ENCODE results near the gene FUZ. TPM values are rescaled to one million over a fixed set of nuclear protein-coding genes. Genes with fewer than 3 reads are reported as not detected.

FUZ gene
- total RNA-seq, 4 donors from 2014 or later, result 10.5 to 28.8 (median 23.3) TPM

DNA sequence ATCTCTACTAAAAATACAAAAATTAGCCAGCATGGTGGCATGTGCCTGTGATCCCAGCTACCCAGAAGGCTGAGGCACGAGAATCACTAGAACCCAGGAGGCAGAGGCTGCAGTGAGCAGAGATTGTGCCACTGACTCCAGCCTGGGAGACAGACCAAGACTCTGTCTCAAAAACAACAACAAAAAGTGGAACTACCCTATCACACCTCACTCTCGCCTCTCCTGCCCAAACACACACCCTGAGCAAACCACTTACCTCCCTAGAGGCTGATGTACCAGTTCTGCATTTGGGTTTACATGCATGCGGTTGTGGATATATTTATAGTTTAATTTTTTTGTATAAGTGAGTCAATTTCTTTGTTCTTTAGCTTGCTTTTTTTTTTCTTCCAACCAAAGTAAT lies 30.2 kb upstream of the FUZ start:
- TF ChIP-seq POLR2A (IDR thresholded peaks at IDR 0.05), result no peak
- TF ChIP-seq, protein P1, sequence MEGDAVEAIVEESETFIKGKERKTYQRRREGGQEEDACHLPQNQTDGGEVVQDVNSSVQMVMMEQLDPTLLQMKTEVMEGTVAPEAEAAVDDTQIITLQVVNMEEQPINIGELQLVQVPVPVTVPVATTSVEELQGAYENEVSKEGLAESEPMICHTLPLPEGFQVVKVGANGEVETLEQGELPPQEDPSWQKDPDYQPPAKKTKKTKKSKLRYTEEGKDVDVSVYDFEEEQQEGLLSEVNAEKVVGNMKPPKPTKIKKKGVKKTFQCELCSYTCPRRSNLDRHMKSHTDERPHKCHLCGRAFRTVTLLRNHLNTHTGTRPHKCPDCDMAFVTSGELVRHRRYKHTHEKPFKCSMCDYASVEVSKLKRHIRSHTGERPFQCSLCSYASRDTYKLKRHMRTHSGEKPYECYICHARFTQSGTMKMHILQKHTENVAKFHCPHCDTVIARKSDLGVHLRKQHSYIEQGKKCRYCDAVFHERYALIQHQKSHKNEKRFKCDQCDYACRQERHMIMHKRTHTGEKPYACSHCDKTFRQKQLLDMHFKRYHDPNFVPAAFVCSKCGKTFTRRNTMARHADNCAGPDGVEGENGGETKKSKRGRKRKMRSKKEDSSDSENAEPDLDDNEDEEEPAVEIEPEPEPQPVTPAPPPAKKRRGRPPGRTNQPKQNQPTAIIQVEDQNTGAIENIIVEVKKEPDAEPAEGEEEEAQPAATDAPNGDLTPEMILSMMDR (IDR thresholded peaks at IDR 0.05), result no peak

GRCh38 chr19:49840736-49841249 lies 27.7 kb upstream of the FUZ start:
- no peaks in the 10 kb centered on the region for H3K4me1 ChIP-seq

More for the DNA sequence above, 30.2 kb upstream of the FUZ start:
- no peaks in the 10 kb centered on the region for H3K36me3 ChIP-seq
- no peaks in the 10 kb centered on the region for H3K4me1 ChIP-seq
- intact Hi-C loops (cut with DNase I; ENCODE audit: low total_unique reads), result no loop called here
- no peak for DNase-seq
- no peaks in the 10 kb centered on the region for H3K27me3 ChIP-seq
- H3K4me3 ChIP-seq, result no peak overlapping the region
- H3K9me3 ChIP-seq, result no peaks in the 10 kb centered on the region
- H3K27ac ChIP-seq, result no peak overlapping the region

DNA sequence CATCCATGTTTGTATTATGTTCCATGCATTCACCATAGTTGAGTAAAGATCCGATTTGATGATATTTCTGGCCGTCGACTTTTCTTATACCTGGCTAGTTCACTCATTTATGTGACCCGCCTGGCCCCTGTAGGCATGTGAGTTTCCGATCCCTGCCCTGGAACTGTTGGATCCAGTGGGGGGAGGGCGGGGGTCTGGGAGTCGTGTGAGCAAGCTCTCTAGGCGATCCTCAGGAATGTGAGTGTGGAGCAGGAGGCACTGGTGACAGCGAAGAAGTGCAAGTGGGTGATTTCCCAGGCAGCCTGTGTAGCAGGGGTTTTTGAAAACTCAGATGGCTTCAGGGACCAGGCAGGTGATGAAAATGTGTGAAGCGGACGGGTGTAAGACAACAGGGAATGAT lies 27.2 kb upstream of the FUZ start:
- no peak for DNase-seq
- no peak overlapping the region for H3K27ac ChIP-seq
- no peaks in the 10 kb centered on the region for H3K27me3 ChIP-seq
- H3K4me1 ChIP-seq, result no peaks in the 10 kb centered on the region
- H3K36me3 ChIP-seq, result no peaks in the 10 kb centered on the region
- TF ChIP-seq, protein P1 (IDR thresholded peaks at IDR 0.05), result no peak
- no peak for TF ChIP-seq POLR2A (IDR thresholded peaks at IDR 0.05)
- H3K9me3 ChIP-seq, result no peaks in the 10 kb centered on the region
- intact Hi-C loops (cut with DNase I; ENCODE audit: low total_unique reads), result no loop called here
- no peak overlapping the region for H3K4me3 ChIP-seq

More at GRCh38 chr19:49840736-49841249, 27.7 kb upstream of the FUZ start:
- Histone ChIP-seq H3K9me3 (no peaks in the 10 kb centered on the region), H3K27ac (no peak overlapping the region), H3K36me3 (no peaks in the 10 kb centered on the region), H3K27me3 (no peaks in the 10 kb centered on the region), H3K4me3 (no peak overlapping the region)
- intact Hi-C loops (cut with DNase I; ENCODE audit: low total_unique reads), result no loop called here
- no peak for DNase-seq
- TF ChIP-seq, protein P1 (IDR thresholded peaks at IDR 0.05), result no peak
- no peak for TF ChIP-seq POLR2A (IDR thresholded peaks at IDR 0.05)

DNA sequence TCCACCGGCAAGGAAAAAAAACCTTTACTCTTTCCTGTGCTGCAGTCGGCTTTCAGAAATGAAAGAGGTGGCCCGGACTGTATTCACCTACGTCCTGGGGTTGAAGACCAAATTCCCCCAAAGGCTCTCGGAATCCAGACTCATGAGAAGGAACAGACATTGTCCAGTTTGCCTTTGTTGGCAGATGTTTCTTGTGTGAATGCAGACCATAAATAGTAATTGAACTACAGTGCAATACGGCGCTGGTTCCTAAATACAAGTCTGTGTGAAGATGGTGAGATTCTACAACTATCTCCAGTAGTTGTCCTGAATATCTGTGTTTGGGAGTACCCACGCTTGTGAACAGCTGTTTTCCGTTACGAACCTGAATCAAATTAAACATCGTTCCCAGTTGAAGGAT lies 26.6 kb upstream of the FUZ start:
- no peaks in the 10 kb centered on the region for H3K4me1 ChIP-seq
- no peaks in the 10 kb centered on the region for H3K27me3 ChIP-seq
- TF ChIP-seq POLR2A (IDR thresholded peaks at IDR 0.05), result no peak
- TF ChIP-seq, protein P1 (IDR thresholded peaks at IDR 0.05), result no peak
- intact Hi-C loops (cut with DNase I; ENCODE audit: low total_unique reads), result no loop called here
- H3K4me3 ChIP-seq, result no peak overlapping the region
- no peak for DNase-seq
- no peaks in the 10 kb centered on the region for H3K9me3 ChIP-seq
- no peaks in the 10 kb centered on the region for H3K36me3 ChIP-seq
- H3K27ac ChIP-seq, result no peak overlapping the region

- no peaks in the 10 kb centered on the region for H3K36me3 ChIP-seq
- no peaks in the 10 kb centered on the region for H3K27me3 ChIP-seq
- H3K9me3 ChIP-seq, result no peaks in the 10 kb centered on the region
- no peaks in the 10 kb centered on the region for H3K4me1 ChIP-seq
- no peak overlapping the region for H3K27ac ChIP-seq
- intact Hi-C loops (cut with DNase I; ENCODE audit: low total_unique reads), result no loop called here
- no peak overlapping the region for H3K4me3 ChIP-seq
- TF ChIP-seq POLR2A (IDR thresholded peaks at IDR 0.05), result no peak
- TF ChIP-seq, protein P1 (IDR thresholded peaks at IDR 0.05), result no peak
- DNase-seq, result no peak
These were observed 25.9 kb upstream of the FUZ start for GRCh38 chr19:49838885-49839588.
